ENCODE results near the gene GPC3. TPM values are rescaled to one million over a fixed set of nuclear protein-coding genes. Genes with fewer than 3 reads are reported as not detected.

GPC3 gene
- polyA plus RNA-seq, 1 of the 3 experiments (the other 2 are of a cell fraction): 1.4 TPM

GRCh38 chrX:133818019-133818418, 167.4 kb downstream of the GPC3 start (continued):
- no peak for TF ChIP-seq CTCF (IDR thresholded peaks at IDR 0.05)
- TF ChIP-seq, protein P1, sequence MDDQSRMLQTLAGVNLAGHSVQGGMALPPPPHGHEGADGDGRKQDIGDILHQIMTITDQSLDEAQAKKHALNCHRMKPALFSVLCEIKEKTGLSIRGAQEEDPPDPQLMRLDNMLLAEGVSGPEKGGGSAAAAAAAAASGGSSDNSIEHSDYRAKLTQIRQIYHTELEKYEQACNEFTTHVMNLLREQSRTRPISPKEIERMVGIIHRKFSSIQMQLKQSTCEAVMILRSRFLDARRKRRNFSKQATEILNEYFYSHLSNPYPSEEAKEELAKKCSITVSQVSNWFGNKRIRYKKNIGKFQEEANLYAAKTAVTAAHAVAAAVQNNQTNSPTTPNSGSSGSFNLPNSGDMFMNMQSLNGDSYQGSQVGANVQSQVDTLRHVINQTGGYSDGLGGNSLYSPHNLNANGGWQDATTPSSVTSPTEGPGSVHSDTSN (IDR thresholded peaks at IDR 0.05): no peak
- no peak for TF ChIP-seq SMC3 (IDR thresholded peaks at IDR 0.05; ENCODE audit: low read depth, low read length)
- no peak for TF ChIP-seq RCOR1 (IDR thresholded peaks at IDR 0.05; ENCODE audit: low read length)
- no peak for TF ChIP-seq POLR2AphosphoS5 (IDR thresholded peaks at IDR 0.05; ENCODE audit: low read depth, low read length)
- TF ChIP-seq SIN3A (IDR thresholded peaks at IDR 0.05; ENCODE audit: borderline replicate concordance, low read depth, low read length): no peak
- TF ChIP-seq MXI1 (IDR thresholded peaks at IDR 0.05; ENCODE audit: low read depth, low read length): no peak
- no peak for TF ChIP-seq EZH2phosphoT487 (IDR thresholded peaks at IDR 0.05; ENCODE audit: borderline replicate concordance, low read depth)
- TF ChIP-seq TEAD4 (IDR thresholded peaks at IDR 0.05; ENCODE audit: borderline replicate concordance, insufficient read depth): no peak
- TF ChIP-seq RFX5 (IDR thresholded peaks at IDR 0.05; ENCODE audit: low read length): no peak
- TF ChIP-seq TCF12 (IDR thresholded peaks at IDR 0.05): no peak

DNA sequence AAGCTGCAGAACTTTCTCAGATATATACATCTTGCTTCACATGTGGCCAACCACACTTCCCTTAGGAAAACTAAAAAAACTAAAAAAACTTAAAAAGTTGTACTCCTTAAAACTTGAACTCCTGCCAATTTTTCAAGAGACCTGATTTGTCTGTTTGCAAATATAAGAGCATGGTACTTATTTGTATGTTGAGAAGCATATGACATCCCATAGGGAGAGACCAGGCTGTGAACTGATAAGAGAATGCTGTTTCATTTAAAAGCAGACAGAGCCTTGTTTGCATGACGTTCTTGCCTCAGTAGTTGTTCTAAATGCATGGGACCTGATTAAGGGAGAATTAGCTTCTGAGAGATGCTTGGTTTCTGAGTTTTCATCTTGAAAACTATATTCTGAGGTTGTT, 169.9 kb downstream of the GPC3 start:
- H3K9me2 ChIP-seq: no peaks in the 10 kb centered on the region
- H3K9me3 ChIP-seq: no peaks in the 10 kb centered on the region
- H3K27me3 ChIP-seq (ENCODE audit: insufficient read depth): no peaks in the 10 kb centered on the region; the same call in 1 of the 2 replicates
- WGBS (ENCODE audit: low lambda C conversion rate): 25% methylated on average over 1 of the region's 1 CpG
- H3K9ac ChIP-seq: no peak overlapping the region
- H3F3A ChIP-seq (replicated peaks; ENCODE audit: insufficient read depth): no peaks in the 10 kb centered on the region
- H3K4me2 ChIP-seq: no peak overlapping the region
- H4K20me1 ChIP-seq (ENCODE audit: insufficient read depth): no peaks in the 10 kb centered on the region
- H3K4me3 ChIP-seq (ENCODE audit: low read depth in 2 of 2, low read length in 1 of 2): no peak overlapping the region
- H3K27ac ChIP-seq (ENCODE audit: low read depth in 2 of 2, low read length in 1 of 2): no peak overlapping the region
- H3K36me3 ChIP-seq (replicated peaks in 1 of 2; ENCODE audit: control insufficient read depth in 1 of 2, insufficient read depth in 2 of 2, low read length in 1 of 2): no peaks in the 10 kb centered on the region
- no peaks in the 10 kb centered on the region for H3K4me1 ChIP-seq (ENCODE audit: control insufficient read depth in 1 of 2, insufficient read depth in 2 of 2, low read depth in 1 of 2, low read length in 1 of 2)
- ChIA-PET CTCF (interaction anchor here (1.2 to 2.3 kb wide), 2 partner anchors 23 kb away, joined by 4 to 8 read pairs; no protein-coding TSS in a partner anchor), POLR2A (no interaction called here)
- no peak for DNase-seq
- H3K79me2 ChIP-seq (ENCODE audit: insufficient read depth): no peaks in the 10 kb centered on the region
- no peak overlapping the region for H2AFZ ChIP-seq (ENCODE audit: low read depth)
- TF ChIP-seq EZH2phosphoT487 (IDR thresholded peaks at IDR 0.05; ENCODE audit: borderline replicate concordance, low read depth) (no peak), FOXJ3 (CRISPR knock-in tag; IDR thresholded peaks at IDR 0.05) (no peak), SMC3 (IDR thresholded peaks at IDR 0.05; ENCODE audit: low read depth, low read length) (no peak), TEAD4 (IDR thresholded peaks at IDR 0.05; ENCODE audit: borderline replicate concordance, insufficient read depth) (no peak), YY1 (IDR thresholded peaks at IDR 0.05; ENCODE audit: low read depth) (no peak), TAF1 (IDR thresholded peaks at IDR 0.05; ENCODE audit: borderline replicate concordance, low read depth, low read length) (no peak), RCOR1 (IDR thresholded peaks at IDR 0.05; ENCODE audit: low read length) (no peak), FOXM1 (IDR thresholded peaks at IDR 0.05; ENCODE audit: low read depth) (no peak)
- TF ChIP-seq, protein P2, sequence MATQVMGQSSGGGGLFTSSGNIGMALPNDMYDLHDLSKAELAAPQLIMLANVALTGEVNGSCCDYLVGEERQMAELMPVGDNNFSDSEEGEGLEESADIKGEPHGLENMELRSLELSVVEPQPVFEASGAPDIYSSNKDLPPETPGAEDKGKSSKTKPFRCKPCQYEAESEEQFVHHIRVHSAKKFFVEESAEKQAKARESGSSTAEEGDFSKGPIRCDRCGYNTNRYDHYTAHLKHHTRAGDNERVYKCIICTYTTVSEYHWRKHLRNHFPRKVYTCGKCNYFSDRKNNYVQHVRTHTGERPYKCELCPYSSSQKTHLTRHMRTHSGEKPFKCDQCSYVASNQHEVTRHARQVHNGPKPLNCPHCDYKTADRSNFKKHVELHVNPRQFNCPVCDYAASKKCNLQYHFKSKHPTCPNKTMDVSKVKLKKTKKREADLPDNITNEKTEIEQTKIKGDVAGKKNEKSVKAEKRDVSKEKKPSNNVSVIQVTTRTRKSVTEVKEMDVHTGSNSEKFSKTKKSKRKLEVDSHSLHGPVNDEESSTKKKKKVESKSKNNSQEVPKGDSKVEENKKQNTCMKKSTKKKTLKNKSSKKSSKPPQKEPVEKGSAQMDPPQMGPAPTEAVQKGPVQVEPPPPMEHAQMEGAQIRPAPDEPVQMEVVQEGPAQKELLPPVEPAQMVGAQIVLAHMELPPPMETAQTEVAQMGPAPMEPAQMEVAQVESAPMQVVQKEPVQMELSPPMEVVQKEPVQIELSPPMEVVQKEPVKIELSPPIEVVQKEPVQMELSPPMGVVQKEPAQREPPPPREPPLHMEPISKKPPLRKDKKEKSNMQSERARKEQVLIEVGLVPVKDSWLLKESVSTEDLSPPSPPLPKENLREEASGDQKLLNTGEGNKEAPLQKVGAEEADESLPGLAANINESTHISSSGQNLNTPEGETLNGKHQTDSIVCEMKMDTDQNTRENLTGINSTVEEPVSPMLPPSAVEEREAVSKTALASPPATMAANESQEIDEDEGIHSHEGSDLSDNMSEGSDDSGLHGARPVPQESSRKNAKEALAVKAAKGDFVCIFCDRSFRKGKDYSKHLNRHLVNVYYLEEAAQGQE (IDR thresholded peaks at IDR 0.05; ENCODE audit: low read depth, low read length): no peak

All from SK-N-SH (cell line).